IMR-90 (cell line): ENCODE measurements around the gene OTUD5. TPM values are rescaled to one million over a fixed set of nuclear protein-coding genes. Genes with fewer than 3 reads are reported as not detected.
"Not testable (repeated sequence)": the region's sequence is repeated elsewhere in the genome, so short reads cannot be mapped to it uniquely, and the experiment has no call there.

Experiments
- ATAC-seq: fragments of 200-7000 bp; cut with Tn5 transposase; 2 replicates; pipeline ENCODE4 v1.9.1; 2020; ENCODE audit warnings: low read depth, mild to moderate bottlenecking, moderate library complexity
- BruUV-seq: library from RNA; stranded (reverse); fragments of 400-500 nt; replicated peaks from 2 replicates; lab custom pipeline; 2021; lab: Mats Ljungman, UMichigan
- CTCF ChIA-PET: fragments of 300-600 bp; formaldehyde crosslinking; extraction: SDS; loops from one replicate; lab custom pipeline; 2021; ENCODE audit warnings: antibody characterized with exemption; lab: Yijun Ruan, JAX
- POLR2A ChIA-PET: fragments of 300-600 bp; sonication (Branson Sonifier 250); formaldehyde crosslinking; loops from one replicate; lab custom pipeline; 2022; ENCODE audit warnings: antibody characterized with exemption; ENCODE audit not compliant: unreplicated experiment; lab: Charles Lee
- DNase-seq: peaks from one replicate; pipeline ENCODE4 v3.0.0; 2013
- H2AFZ ChIP-seq: replicated peaks from 2 replicates; pipeline ENCODE3; 2013; ENCODE audit warnings: low read length, mild to moderate bottlenecking; ENCODE audit not compliant: poor library complexity
- H2AK5ac ChIP-seq: 2 replicates; pipeline ENCODE4 v1.6.1; 2013; ENCODE audit warnings: low read depth, low read length, inconsistent platforms
- H2AK9ac ChIP-seq: replicated peaks from 2 replicates; pipeline ENCODE3; 2013; ENCODE audit warnings: mild to moderate bottlenecking, low read depth, low read length, moderate library complexity; ENCODE audit not compliant: poor library complexity
- H2BK120ac ChIP-seq: 2 replicates; pipeline ENCODE4 v1.6.1; 2013; ENCODE audit warnings: low read depth, low read length, inconsistent platforms
- H2BK15ac ChIP-seq: 3 replicates; pipeline ENCODE4 v1.6.1; 2013; ENCODE audit warnings: low read depth, low read length, inconsistent platforms
- H2BK20ac ChIP-seq: 2 replicates; pipeline ENCODE4 v1.6.1; 2013; ENCODE audit warnings: low read depth, mild to moderate bottlenecking, inconsistent platforms, low read length, moderate library complexity
- H2BK5ac ChIP-seq: 2 replicates; pipeline ENCODE4 v1.6.1; 2013; ENCODE audit warnings: mild to moderate bottlenecking, low read depth, low read length, inconsistent platforms; ENCODE audit not compliant: poor library complexity, severe bottlenecking
- H3K14ac ChIP-seq: replicated peaks from 2 replicates; pipeline ENCODE4 v1.6.1; 2013; ENCODE audit warnings: low read depth, low read length, inconsistent platforms
- H3K18ac ChIP-seq: 2 replicates; pipeline ENCODE4 v1.6.1; 2013; ENCODE audit warnings: low read depth, low read length, control low read depth
- H3K23ac ChIP-seq: 2 replicates; pipeline ENCODE4 v1.6.1; 2013; ENCODE audit warnings: low read depth, low read length, inconsistent platforms
- H3K27ac ChIP-seq: 2 replicates; pipeline ENCODE4 v1.5.1; 2013; ENCODE audit warnings: mild to moderate bottlenecking, control low read depth, low read length; ENCODE audit not compliant: insufficient read depth
- H3K27me3 ChIP-seq: 2 replicates; pipeline ENCODE4 v1.6.1; 2013; ENCODE audit warnings: low read length; ENCODE audit not compliant: control insufficient read depth, insufficient read depth
- H3K36me3 ChIP-seq: 2 replicates; pipeline ENCODE4 v1.6.1; 2013; ENCODE audit warnings: low read length, mixed read lengths; ENCODE audit not compliant: control insufficient read depth, insufficient read depth
- H3K4ac ChIP-seq: 2 replicates; pipeline ENCODE4 v1.6.1; 2013; ENCODE audit warnings: low read depth, low read length, inconsistent platforms
- H3K4me1 ChIP-seq: 2 replicates; pipeline ENCODE4 v1.6.1; 2013; ENCODE audit warnings: low read length, mixed read lengths; ENCODE audit not compliant: control insufficient read depth, insufficient read depth
- H3K4me2 ChIP-seq: 2 replicates; pipeline ENCODE4 v1.6.1; 2013; ENCODE audit warnings: low read depth, mild to moderate bottlenecking, control low read depth, low read length, moderate library complexity
- H3K4me3 ChIP-seq: 2 replicates; pipeline ENCODE4 v1.5.1; 2013; ENCODE audit warnings: low read depth, mild to moderate bottlenecking, control low read depth, low read length, moderate library complexity; ENCODE audit not compliant: insufficient read depth
- H3K56ac ChIP-seq: 2 replicates; pipeline ENCODE4 v1.6.1; 2013; ENCODE audit warnings: low read length, inconsistent platforms; ENCODE audit not compliant: insufficient read depth; ENCODE audit errors: extremely low read depth
- H3K79me1 ChIP-seq, 2 experiments: 2 replicates each; pipeline ENCODE4 v1.6.1; 2013; ENCODE audit warnings: low read length in 2 of 2, inconsistent platforms in 1 of 2, low read depth in 1 of 2
- H3K9ac ChIP-seq: 2 replicates; pipeline ENCODE4 v1.6.1; 2013; ENCODE audit warnings: low read depth, low read length, control low read depth
- H3K9me1 ChIP-seq: 2 replicates; pipeline ENCODE4 v1.6.1; 2013; ENCODE audit warnings: low read length, inconsistent platforms; ENCODE audit not compliant: insufficient read depth
- H3K9me3 ChIP-seq: 2 replicates; pipeline ENCODE4 v1.6.1; 2013; ENCODE audit warnings: low read length; ENCODE audit not compliant: control insufficient read depth, insufficient read depth
- H4K20me1 ChIP-seq: 2 replicates; pipeline ENCODE4 v1.6.1; 2013; ENCODE audit warnings: low read length, inconsistent platforms; ENCODE audit not compliant: insufficient read depth
- H4K5ac ChIP-seq: 2 replicates; pipeline ENCODE4 v1.6.1; 2013; ENCODE audit warnings: mild to moderate bottlenecking, low read depth, low read length, control low read depth
- H4K8ac ChIP-seq, 2 experiments: 2 replicates each; pipeline ENCODE4 v1.6.1; 2013; ENCODE audit warnings: low read depth in 2 of 2, low read length in 2 of 2, control low read depth in 1 of 2, inconsistent platforms in 1 of 2
- H4K91ac ChIP-seq: 2 replicates; pipeline ENCODE4 v1.6.1; 2013; ENCODE audit warnings: low read depth, low read length, inconsistent platforms; ENCODE audit not compliant: insufficient read depth
- CHD1 ChIP-seq: IDR thresholded peaks from 2 replicates; pipeline ENCODE4 v1.6.1; 2012; ENCODE audit warnings: low read depth, low read length, improper control_type of control experiment
- FOS ChIP-seq: fragments of 150-350 bp; IDR thresholded peaks from 2 replicates; pipeline ENCODE4 v1.6.1; 2016; ENCODE audit warnings: low read depth, low read length
- MAFK ChIP-seq: IDR thresholded peaks from 2 replicates; pipeline ENCODE4 v1.6.1; 2012; ENCODE audit warnings: low read depth, low read length, improper control_type of control experiment
- MXI1 ChIP-seq: IDR thresholded peaks from 2 replicates; pipeline ENCODE4 v1.6.1; 2012; ENCODE audit warnings: low read depth, mild to moderate bottlenecking, low read length, moderate library complexity, borderline replicate concordance
- NFE2L2 ChIP-seq: fragments of 150-350 bp; IDR thresholded peaks from 2 replicates; pipeline ENCODE4 v1.6.1; 2016; ENCODE audit warnings: low read depth, mild to moderate bottlenecking, low read length
- RAD21 ChIP-seq: IDR thresholded peaks from 2 replicates; pipeline ENCODE4 v1.6.1; 2012; ENCODE audit warnings: low read length, improper control_type of control experiment
- SMC3 ChIP-seq: fragments of 150-350 bp; IDR thresholded peaks from 2 replicates; pipeline ENCODE4 v1.6.1; 2016; ENCODE audit warnings: low read depth, mild to moderate bottlenecking, antibody characterized with exemption, low read length, moderate library complexity
- WGBS, 2 experiments: methylation state at CpG; one replicate each; pipeline versions ENCODE4 v1.1.5 to v1.1.7; 2013; ENCODE audit warnings: missing lambda C conversion rate in 2 of 2; ENCODE audit not compliant: insufficient read length in 1 of 2; ENCODE audit errors: extremely low coverage in 2 of 2; 5-methylcytosine and 5-hydroxymethylcytosine counted together
- dilution Hi-C: fragments of 300-500 bp; cut with HindIII; formaldehyde crosslinking; loops from one replicate; pipeline ENCODE4 v1.14.3; 2018; ENCODE audit warnings: low sequenced_read_pairs; ENCODE audit not compliant: unreplicated experiment
- in situ Hi-C: fragments of 300-500 bp; cut with MboI; formaldehyde crosslinking; loops from 3 replicates; pipeline ENCODE4 v1.14.3; 2019; ENCODE audit warnings: low sequenced_read_pairs, inconsistent platforms, mixed read lengths
- intact Hi-C: fragments of 100-400 bp; cut with micrococcal nuclease; formaldehyde crosslinking; loops from 2 replicates; pipeline ENCODE4 v1.10.0; 2022
- polyA plus RNA-seq, 3 experiments: library from polyadenylated mRNA; depleted of rRNA; stranded (reverse); fragments of >200 nt; gene quantifications; 2 replicates each; pipeline ENCODE4 v1.2.3, GENCODE V29; 2012; ENCODE audit warnings: low replicate concordance in 1 of 3
- total RNA-seq: library from RNA; depleted of rRNA; stranded (reverse); fragments of >200 nt; gene quantifications from 2 replicates; pipeline ENCODE4 v1.2.3, GENCODE V29; 2012

The OTUD5 gene
- total and polyA plus RNA-seq, 2 of the 4 experiments (the other 2 are of a cell fraction) = 30.6 to 50.4 TPM

DNA sequence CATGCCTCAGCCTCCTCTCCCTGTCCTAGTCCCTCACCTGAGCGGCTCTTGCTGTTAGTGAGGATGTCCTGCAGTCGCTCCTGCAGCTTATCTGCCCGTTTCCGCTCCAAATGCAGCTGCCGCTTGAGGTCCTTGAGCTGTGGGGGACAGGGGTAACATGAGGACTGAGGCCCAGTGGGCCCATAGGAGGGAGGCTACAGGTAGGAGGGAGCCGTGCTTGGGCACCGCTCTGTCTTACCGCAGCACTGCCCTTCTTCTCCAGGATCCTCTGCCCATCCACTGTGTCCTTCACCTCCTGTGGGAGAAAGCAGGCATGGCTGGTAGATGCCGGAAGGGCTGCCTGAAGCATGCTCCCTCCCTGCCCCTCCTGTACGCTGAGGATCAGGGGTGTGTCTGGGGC lies 23.8 kb upstream of the OTUD5 start:
- no TSS peak for BruUV-seq
- Histone ChIP-seq H3K9me1 (no peaks in the 10 kb centered on the region), H3K27me3 (no peaks in the 10 kb centered on the region), H2BK120ac (no peak overlapping the region), H3K9ac (no peak overlapping the region), H3K23ac (no peak overlapping the region), H2BK20ac (no peak overlapping the region), H4K20me1 (no peaks in the 10 kb centered on the region), H2BK5ac (no peak overlapping the region), H3K4me1 (no peaks in the 10 kb centered on the region), H3K4ac (no peak overlapping the region), H2AFZ (no peak overlapping the region), H3K4me2 (no peak overlapping the region), H3K56ac (no peak overlapping the region), H4K91ac (no peak overlapping the region), H4K8ac (no peak overlapping the region), H2AK5ac (no peak overlapping the region), H3K18ac (no peak overlapping the region), H3K4me3 (no peak overlapping the region), H2AK9ac (no peak overlapping the region), H2BK15ac (no peak overlapping the region), H3K9me3 (peaks cover 4% of the 10 kb centered on the region; the same call in 1 of the 2 replicates), H3K79me1 (no peaks in the 10 kb centered on the region), H3K27ac (no peak overlapping the region), H3K14ac (no peak overlapping the region), H3K36me3 (peaks cover 27% of the 10 kb centered on the region), H4K5ac (no peak overlapping the region)
- TF ChIP-seq FOS (no peak), CHD1 (no peak), SMC3 (no peak), RAD21 (no peak), NFE2L2 (no peak), MAFK (no peak), MXI1 (no peak)
- ChIA-PET POLR2A (no interaction called here), CTCF (interaction anchor here (0.6 kb wide), 1 partner anchor 1190 kb away, joined by 3 read pairs; no protein-coding TSS in a partner anchor)
- dilution Hi-C loops (no loop called here), intact Hi-C loops (no loop called here), in situ Hi-C loops (no loop called here)
- DNase-seq (no peak), ATAC-seq (no peak)
- no CpG with 5 or more reads among the region's 10 CpGs for WGBS, 2 experiments

GRCh38 chrX:48980341-48980740 lies 22.9 kb upstream of the OTUD5 start:
- H3K14ac ChIP-seq, H3K56ac ChIP-seq, H2AK9ac ChIP-seq, ATAC-seq, H3K79me1 ChIP-seq, H2BK20ac ChIP-seq, H3K9me1 ChIP-seq, H3K23ac ChIP-seq, H3K27me3 ChIP-seq, H3K4me2 ChIP-seq, H3K4me1 ChIP-seq, BruUV-seq, POLR2A ChIA-PET, H2BK120ac ChIP-seq, H3K18ac ChIP-seq, H2AK5ac ChIP-seq, H4K91ac ChIP-seq, H2AFZ ChIP-seq, H4K8ac ChIP-seq, H4K20me1 ChIP-seq, in situ Hi-C loops, CTCF ChIA-PET, H3K4me3 ChIP-seq, H3K9ac ChIP-seq, H3K27ac ChIP-seq, H4K5ac ChIP-seq, H2BK15ac ChIP-seq, H3K4ac ChIP-seq, intact Hi-C loops, DNase-seq, H2BK5ac ChIP-seq, dilution Hi-C loops, H3K9me3 ChIP-seq: not testable (repeated sequence)
- H3K36me3 ChIP-seq = peaks cover 32% of the 10 kb centered on the region
- WGBS, 2 experiments = 85% methylated on average over 3 of the region's 10 CpGs; no CpG with 5 or more reads in 1 of the 2 experiments
